ENCODE results near the gene RNASE11.

GRCh38 chr14:20628063-20628854 lies 40.5 kb upstream of the RNASE11 start:
- TF ChIP-seq CTCF (conservative IDR thresholded peaks at IDR 0.05 in 1 of 2, IDR thresholded peaks at IDR 0.05 in 1 of 2; ENCODE audit: low read depth in 1 of 2, low read length in 2 of 2) (no peak), EZH2 (IDR thresholded peaks at IDR 0.05; ENCODE audit: low read length, missing control alignments) (no peak)
